Pericardium fibroblast (primary cell): Measurements from ENCODE around the gene FKBP5. TPM values are rescaled to one million over a fixed set of nuclear protein-coding genes. Genes with fewer than 3 reads are reported as not detected.

ENCODE experiments used
- total RNA-seq: library from RNA; depleted of rRNA; stranded (reverse); fragments of >200 nt; gene quantifications from 2 replicates; pipeline ENCODE4 v1.2.3, GENCODE V29; 2015

Gene FKBP5
- 172 and 205 TPM in 2 replicates for total RNA-seq

DNA sequence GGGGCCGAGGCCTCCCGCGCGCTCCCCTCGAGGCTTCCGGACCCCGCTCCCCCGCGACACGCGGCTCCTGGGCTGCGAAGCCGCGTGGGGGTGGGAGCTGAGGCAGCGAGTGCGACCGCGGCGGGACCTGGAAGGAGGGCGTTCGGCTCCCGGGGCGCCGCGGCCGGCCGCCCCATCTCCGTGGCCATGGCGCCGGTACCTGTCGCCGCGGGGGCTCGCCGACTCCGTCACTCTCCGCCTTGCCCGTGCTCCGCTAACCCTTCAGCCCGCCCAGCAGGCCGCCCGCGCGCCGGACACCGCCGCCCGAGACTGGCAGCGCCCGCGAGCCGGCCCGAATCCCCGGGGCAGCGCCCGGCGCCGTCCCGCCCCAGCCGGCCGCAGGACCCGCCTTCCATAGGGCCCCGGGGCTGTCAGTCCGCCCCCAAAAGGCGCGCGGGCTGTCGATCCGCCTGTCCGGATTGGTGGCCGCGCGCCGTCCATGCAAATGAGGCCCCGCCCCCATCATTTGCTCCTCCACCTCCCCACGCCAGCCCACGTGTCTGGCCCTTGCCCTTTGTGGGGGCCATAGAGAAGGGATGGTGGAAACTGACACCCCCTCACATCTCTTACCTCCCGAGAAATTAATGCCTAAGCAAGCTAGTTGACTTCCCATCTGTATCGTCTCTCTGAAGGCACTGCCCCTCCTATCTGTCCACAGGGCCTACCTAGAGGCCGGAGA is at the start of gene FKBP5:
FKBP5 (minus strand) TSS at position 311 of the 718 bp plus-strand sequence. CDS start 46,091 bp downstream, outside the sequence.

DNA sequence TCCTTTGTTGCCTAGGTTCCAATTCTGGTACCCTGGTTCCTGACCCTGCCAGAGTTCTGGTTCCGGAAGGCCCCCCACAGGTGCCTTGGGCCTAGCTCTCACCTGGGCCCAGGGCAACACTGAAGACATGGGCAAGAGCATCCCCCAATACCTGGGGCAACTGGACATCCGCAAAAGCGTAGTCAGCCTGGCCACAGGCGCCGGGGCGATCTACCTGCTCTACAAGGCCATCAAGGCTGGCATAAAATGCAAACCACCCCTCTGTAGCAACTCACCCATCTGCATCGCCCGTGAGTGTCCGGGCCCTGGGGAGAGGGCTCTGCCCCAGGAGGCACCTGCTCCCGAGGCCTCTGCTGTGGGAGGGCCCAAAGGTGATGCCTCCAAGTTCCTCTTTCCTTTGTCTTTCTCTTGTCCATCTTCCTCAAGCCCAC is 48.3 kb upstream of the FKBP5 start, which contains the start of gene ARMC12:
ARMC12 (plus strand) TSS at position 51 of the 431 bp plus-strand sequence; CDS start at position 128, 77 bp downstream.

Other genes with a start within 250 kb of the FKBP5 start
- 4.9 and 5.0 TPM in 2 replicates for gene FANCE, start 236.6 kb downstream of the FKBP5 start, total RNA-seq
- gene RPL10A, start 220.5 kb downstream of the FKBP5 start, total RNA-seq = 1,925 and 2,821 TPM in 2 replicates
- 14.9 and 29.2 TPM in 2 replicates for gene TEAD3, start 191.8 kb downstream of the FKBP5 start, total RNA-seq
- gene TULP1, start 176.0 kb downstream of the FKBP5 start, total RNA-seq = not detected in 2 replicates
- gene ARMC12, start 48.1 kb upstream of the FKBP5 start, total RNA-seq = 0.43 TPM in 1 of 2 replicates, not detected in the other
- gene CLPSL2, start 87.7 kb upstream of the FKBP5 start, total RNA-seq = not detected in 2 replicates
- gene CLPSL1, start 92.1 kb upstream of the FKBP5 start, total RNA-seq = not detected in 2 replicates
- not detected in 2 replicates for gene CLPS, start 108.4 kb upstream of the FKBP5 start, total RNA-seq
- not detected in 2 replicates for gene LHFPL5, start 116.4 kb upstream of the FKBP5 start, total RNA-seq
- gene SRPK1, start 232.2 kb upstream of the FKBP5 start, total RNA-seq = 20.3 and 27.2 TPM in 2 replicates